ENCODE data around the gene MND1.

- TF ChIP-seq CTCF (IDR thresholded peaks at IDR 0.05 in 8 of 11, conservative IDR thresholded peaks at IDR 0.05 in 3 of 11) (no peak), POLR2AphosphoS5 (IDR thresholded peaks at IDR 0.05) (no peak), POLR2A (IDR thresholded peaks at IDR 0.05) (no peak)
Observed at GRCh38 chr4:153325558-153325957, 18.9 kb upstream of the MND1 start.
